Dendritic cell treated with granulocyte-macrophage colony-stimulating factor and Interleukin-4, amounts not matched to agents 40 ng/mL and 50 ng/mL, for 4 days (primary cell): ENCODE results near the gene PIGQ.
"Not testable (repeated sequence)": the region's sequence is repeated elsewhere in the genome, so short reads cannot be mapped to it uniquely, and the experiment has no call there.

Experiments used
- H3K27ac Mint-ChIP-seq: one replicate; pipeline ENCODE4 v1.8.0; 2022; ENCODE audit warnings: mild to moderate bottlenecking, mixed read lengths
- H3K27me3 Mint-ChIP-seq: one replicate; pipeline ENCODE4 v1.8.0; 2022; ENCODE audit warnings: mild to moderate bottlenecking, mixed read lengths
- H3K36me3 Mint-ChIP-seq: one replicate; pipeline ENCODE4 v1.8.0; 2022; ENCODE audit warnings: low read depth, mixed read lengths
- H3K4me1 Mint-ChIP-seq: one replicate; pipeline ENCODE4 v1.8.0; 2022; ENCODE audit warnings: low read depth, mixed read lengths
- H3K4me3 Mint-ChIP-seq: one replicate; pipeline ENCODE4 v1.8.0; 2022; ENCODE audit warnings: mild to moderate bottlenecking, moderate library complexity, mixed read lengths
- H3K9me3 Mint-ChIP-seq: one replicate; pipeline ENCODE4 v1.8.0; 2022; ENCODE audit warnings: mixed read lengths
- intact Hi-C: fragments of 100-400 bp; cut with micrococcal nuclease; formaldehyde crosslinking; loops from one replicate; pipeline ENCODE4 v1.15.0; 2022

PIGQ gene

DNA sequence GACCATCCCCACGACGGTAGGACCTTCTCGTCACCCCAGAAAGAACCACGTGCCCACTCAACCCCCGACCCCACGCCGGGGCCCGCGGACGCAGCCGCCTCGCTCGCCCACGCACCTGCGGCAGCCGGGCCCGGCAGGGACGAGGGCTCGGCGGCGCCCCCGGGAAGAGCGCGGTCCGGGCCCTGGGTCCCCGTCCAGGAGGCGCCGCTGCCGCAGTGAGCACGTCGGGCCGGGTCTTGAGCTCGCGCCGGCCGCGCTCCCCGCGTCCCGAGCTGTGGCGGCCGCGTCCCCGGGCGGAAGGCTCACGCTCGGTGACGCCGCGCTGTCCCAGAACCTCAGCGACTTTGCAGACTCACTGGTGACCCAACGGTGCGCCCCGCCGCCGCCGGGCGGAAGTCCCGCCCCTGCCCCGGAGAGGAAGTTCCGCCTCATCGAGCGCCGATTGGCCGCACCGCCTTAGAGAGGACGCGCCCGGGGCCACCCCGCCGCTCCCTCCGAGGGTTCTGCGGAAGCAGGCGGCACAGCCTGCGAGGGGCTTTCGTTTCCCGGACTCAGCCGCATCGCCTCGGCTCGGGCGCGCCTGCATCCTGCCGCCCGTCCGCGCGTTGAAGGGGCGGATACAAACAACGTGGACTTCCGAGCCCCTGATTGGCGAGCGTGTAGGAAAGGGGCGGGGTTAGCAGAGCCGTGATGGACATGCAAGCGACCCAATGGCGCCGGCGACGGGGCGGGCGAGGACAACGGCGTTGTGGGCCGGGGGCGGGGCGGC lies 19.3 kb downstream of the PIGQ start:
- Mint-ChIP-seq H3K9me3 (no peaks in the 10 kb centered on the region), H3K36me3 (peaks cover 28% of the 10 kb centered on the region), H3K4me1 (peaks cover 53% of the 10 kb centered on the region), H3K27me3 (peaks cover 17% of the 10 kb centered on the region), H3K4me3 (peak overlapping the region; percentile 93), H3K27ac (peak overlapping the region; percentile 99)
- intact Hi-C loops: loop anchor here (1.0 kb wide), 2 partner anchors 47 to 60 kb away; partner anchors contain the start of genes METTL26 and WDR90

DNA sequence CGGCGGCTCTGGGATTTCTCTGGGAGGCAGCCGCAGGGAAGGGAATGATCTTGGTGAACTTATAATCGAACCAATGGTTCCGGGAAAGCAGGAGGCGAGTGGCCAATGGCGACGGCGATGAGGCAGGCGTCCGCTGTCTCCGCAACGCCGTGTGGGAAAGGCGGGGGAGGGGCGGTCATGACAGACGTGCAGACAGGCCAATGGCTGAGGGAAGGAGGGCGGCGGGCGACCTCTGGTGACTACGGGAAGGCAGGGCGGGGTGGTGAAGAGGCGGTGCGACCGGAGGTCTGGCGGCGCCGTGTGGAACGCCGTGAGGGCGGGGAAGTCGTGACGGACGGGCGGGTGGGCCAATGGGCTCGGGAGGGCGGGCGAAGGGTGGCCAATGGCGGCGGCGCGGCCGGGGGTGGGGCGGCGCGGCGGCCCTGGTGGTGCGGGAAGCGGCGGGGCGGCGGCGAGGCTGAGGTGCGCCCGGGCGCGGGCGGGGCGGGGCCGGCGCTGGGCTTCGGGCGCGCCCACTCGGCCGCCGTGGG lies 20.0 kb downstream of the PIGQ start, which contains the start of gene RAB40C:
RAB40C (plus strand) TSS at position 409 of the 530 bp plus-strand sequence. CDS start 226 bp downstream, outside the sequence.
- intact Hi-C loops: loop anchor here (1.0 kb wide), 2 partner anchors 47 to 60 kb away; partner anchors contain the start of genes METTL26 and WDR90
- Mint-ChIP-seq H3K27me3 (peaks cover 16% of the 10 kb centered on the region), H3K4me1 (peaks cover 60% of the 10 kb centered on the region), H3K4me3 (peak within 1 kb of the TSS; percentile 93), H3K27ac (peak within 1 kb of the TSS; percentile 99), H3K36me3 (peaks cover 32% of the 10 kb centered on the region), H3K9me3 (no peaks in the 10 kb centered on the region)

DNA sequence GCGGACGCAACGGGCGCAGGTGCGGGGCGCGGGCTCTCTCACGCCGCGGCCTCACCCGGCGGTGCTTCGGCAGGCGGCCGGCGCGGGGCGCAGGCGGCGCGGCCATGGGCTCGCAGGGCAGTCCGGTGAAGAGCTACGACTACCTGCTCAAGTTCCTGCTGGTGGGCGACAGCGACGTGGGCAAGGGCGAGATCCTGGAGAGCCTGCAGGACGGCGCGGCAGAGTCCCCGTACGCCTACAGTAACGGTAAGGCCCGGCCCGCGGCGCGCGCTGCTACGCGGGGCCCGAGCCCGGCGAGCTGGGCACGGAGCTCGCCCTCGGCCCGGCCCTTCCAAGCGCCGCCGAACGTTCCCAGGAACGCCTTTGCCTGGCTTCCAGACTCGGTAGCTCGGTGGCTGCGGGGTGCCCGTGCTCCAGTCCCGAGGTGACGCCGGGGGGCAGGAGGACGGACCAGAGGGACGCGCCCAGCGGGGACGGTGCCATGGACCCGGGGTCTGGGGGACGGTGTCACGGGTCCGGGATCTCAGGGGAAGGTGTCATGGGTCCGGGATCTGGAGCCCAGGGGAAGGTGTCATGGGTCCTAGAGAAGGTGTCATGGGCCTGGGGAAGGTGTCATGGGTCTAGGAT lies 20.5 kb downstream of the PIGQ start:
- H3K9me3 Mint-ChIP-seq: no peaks in the 10 kb centered on the region
- intact Hi-C loops: no loop called here
- peak overlapping the region; percentile 99 for H3K27ac Mint-ChIP-seq
- peaks cover 14% of the 10 kb centered on the region for H3K27me3 Mint-ChIP-seq
- peaks cover 36% of the 10 kb centered on the region for H3K36me3 Mint-ChIP-seq
- peak overlapping the region; percentile 73 for H3K4me3 Mint-ChIP-seq
- H3K4me1 Mint-ChIP-seq: peaks cover 65% of the 10 kb centered on the region

DNA sequence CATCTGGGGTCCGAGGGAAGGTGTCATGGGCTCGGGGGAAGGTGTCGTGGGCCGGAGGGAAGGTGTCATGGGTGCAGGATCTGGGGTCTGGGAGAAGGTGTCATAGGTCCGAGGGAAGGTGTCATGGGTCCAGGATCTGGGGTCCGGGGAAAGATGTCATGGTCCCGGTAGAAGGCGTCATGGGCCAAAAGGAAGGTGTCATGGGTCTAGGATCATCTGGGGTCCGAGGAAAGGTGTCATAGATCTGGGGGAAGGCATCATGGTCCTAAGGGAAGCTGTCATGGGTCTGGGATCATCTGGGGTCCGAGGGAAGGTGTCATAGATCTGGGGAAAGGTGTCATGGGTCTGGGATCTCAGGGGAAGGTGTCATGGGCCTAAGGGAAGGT lies 21.0 kb downstream of the PIGQ start:
- H3K4me1 Mint-ChIP-seq: peaks cover 69% of the 10 kb centered on the region
- peak overlapping the region; percentile 73 for H3K4me3 Mint-ChIP-seq
- peaks cover 9% of the 10 kb centered on the region for H3K27me3 Mint-ChIP-seq
- H3K36me3 Mint-ChIP-seq: peaks cover 40% of the 10 kb centered on the region
- H3K9me3 Mint-ChIP-seq: no peaks in the 10 kb centered on the region
- intact Hi-C loops: no loop called here
- H3K27ac Mint-ChIP-seq: peak overlapping the region; percentile 99

DNA sequence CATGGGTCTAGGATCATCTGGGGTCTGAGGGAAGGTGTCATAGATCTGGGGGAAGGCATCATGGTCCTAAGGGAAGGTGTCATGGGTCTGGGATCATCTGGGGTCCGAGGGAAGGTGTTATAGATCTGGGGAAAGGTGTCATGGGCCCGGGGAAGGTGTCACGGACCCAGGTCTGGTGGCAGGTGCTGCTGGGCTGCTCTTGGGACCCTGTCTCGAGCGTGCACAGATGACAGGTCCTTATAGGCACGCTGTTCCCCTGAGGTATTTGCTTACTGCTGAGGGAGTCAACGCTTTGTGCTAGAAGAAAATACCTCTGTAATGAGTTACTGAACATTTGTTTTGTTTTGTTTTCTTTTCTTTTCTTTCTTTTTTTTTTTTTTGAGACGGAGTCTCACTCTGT lies 21.5 kb downstream of the PIGQ start:
- H3K9me3 Mint-ChIP-seq: no peaks in the 10 kb centered on the region
- peaks cover 5% of the 10 kb centered on the region for H3K27me3 Mint-ChIP-seq
- peak overlapping the region; percentile 73 for H3K4me3 Mint-ChIP-seq
- H3K27ac Mint-ChIP-seq: peak overlapping the region; percentile 99
- intact Hi-C loops: no loop called here
- H3K36me3 Mint-ChIP-seq: peaks cover 45% of the 10 kb centered on the region
- peaks cover 73% of the 10 kb centered on the region for H3K4me1 Mint-ChIP-seq

DNA sequence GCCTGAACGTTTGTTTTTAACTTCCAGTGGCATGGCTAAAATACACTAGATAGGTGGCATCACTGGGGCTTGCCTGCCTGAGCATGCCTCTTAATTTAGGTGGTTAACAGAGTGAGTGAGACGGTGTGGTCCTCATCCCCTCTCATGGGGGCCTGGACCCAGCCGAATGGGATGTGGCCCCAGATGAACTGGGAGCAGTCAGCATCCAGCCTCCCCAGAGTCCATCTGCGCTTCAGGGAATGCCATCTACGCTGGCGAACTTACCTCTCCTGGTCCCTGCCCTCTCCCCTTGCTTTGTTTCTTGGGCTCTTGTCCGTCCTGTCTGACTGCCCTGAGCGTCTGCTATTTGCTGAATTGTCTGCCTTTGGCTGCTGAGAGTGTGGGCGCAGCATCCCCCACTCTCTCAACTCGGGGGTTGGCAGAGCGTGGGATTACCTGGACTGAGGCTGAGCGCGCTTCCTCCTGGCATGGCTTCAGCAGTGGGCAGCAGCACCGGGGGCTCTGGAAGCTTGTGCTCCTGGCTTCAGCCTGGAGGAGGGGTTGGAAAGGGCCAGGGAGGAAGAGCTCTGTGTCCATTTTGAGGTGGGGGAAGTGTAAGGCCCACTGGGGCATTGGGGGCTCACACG lies 22.2 kb downstream of the PIGQ start:
- intact Hi-C loops: no loop called here
- Mint-ChIP-seq H3K27ac (peak overlapping the region; percentile 68), H3K27me3 (peaks cover under 1% of the 10 kb centered on the region), H3K4me3 (no peak overlapping the region), H3K9me3 (no peaks in the 10 kb centered on the region), H3K36me3 (peaks cover 52% of the 10 kb centered on the region), H3K4me1 (peaks cover 81% of the 10 kb centered on the region)

DNA sequence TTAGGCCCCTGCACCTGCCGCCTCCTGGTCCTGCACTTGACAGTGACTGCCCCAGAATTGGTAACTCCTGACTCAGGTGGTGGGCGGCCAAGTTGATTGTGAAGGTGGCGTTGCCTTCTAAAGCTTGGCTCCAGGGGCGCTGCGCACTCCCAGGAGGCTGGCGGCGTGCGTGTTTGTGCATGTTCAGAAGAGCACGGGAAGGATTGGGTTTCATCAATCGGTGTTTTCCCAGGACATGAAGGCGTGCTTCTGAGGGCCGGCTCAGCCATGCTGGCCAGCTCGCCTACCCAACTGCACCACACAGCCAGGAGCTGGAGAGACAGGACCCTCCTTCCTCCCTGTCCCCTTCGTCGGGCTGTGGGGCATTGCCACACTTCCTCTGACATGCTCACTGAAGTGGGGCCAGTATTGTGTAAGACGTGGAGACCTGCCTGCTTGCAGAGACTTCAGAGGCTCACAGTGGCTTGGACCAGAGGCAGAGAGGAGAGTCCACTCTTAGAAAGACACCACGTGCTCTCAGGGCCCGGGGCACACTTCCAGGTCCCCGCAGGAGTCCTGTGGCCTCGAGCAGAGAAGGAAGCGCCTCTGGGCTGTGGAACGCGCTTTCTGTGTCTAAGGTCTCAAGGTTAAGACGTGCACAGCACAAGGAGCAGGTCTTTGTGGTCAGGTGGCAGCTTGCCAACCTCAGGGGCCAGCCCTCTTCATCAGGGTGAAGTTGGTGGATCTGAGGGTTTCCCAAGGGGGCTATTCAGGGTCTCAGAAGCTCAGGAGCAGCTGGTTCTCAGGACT lies 22.9 kb downstream of the PIGQ start:
- Mint-ChIP-seq H3K9me3 (no peaks in the 10 kb centered on the region), H3K4me1 (peaks cover 76% of the 10 kb centered on the region), H3K4me3 (no peak overlapping the region), H3K36me3 (peaks cover 56% of the 10 kb centered on the region), H3K27me3 (no peaks in the 10 kb centered on the region), H3K27ac (peak overlapping the region; percentile 68)
- intact Hi-C loops: no loop called here

DNA sequence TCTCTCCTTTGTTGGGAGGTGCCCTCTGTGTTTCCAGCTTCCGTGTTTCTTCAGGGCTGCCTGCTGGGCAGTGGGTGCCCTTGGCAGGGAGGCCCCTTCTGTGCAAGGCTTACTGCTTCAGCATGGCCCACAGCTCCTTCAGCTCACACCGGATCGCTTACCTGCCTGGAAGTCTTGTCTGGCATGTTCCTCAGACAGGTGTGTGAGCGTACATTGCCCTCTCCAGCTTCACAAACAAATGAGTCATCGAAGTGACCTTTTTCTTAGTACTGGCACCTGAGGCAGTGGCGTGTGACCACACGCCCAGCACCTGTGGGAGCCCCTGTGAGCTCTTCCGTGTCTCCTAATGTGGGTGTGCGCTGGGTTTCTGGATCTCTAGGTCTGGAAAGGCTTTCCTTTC lies 23.6 kb downstream of the PIGQ start:
- intact Hi-C loops: no loop called here
- Mint-ChIP-seq H3K27me3 (no peaks in the 10 kb centered on the region), H3K4me3 (no peak overlapping the region), H3K4me1 (peaks cover 69% of the 10 kb centered on the region), H3K36me3 (peaks cover 56% of the 10 kb centered on the region), H3K9me3 (no peaks in the 10 kb centered on the region), H3K27ac (peak overlapping the region; percentile 68)

DNA sequence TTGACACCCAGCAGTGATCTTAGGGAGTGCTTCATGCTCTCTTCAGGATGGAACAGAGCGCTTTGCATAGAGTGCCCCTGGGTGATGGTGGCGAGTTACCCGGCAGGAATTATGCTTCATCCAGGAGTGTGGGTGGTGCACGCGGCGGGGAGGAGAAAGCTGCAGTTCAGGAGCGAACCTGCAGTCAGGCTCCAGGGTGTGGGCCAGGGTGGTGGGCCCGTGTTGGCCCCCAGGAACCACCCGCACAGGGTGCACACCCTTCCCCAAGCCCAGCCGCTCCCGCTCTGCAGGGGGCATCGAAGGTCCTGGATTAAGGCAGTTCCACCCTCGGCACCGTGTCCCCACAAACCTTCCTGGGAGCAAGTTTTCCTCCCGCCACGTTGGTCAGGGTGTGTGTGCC lies 24.0 kb downstream of the PIGQ start:
- Mint-ChIP-seq H3K27me3 (no peaks in the 10 kb centered on the region), H3K27ac (peak overlapping the region; percentile 68), H3K36me3 (peaks cover 56% of the 10 kb centered on the region), H3K4me3 (no peak overlapping the region), H3K4me1 (peaks cover 66% of the 10 kb centered on the region), H3K9me3 (no peaks in the 10 kb centered on the region)
- intact Hi-C loops: no loop called here

DNA sequence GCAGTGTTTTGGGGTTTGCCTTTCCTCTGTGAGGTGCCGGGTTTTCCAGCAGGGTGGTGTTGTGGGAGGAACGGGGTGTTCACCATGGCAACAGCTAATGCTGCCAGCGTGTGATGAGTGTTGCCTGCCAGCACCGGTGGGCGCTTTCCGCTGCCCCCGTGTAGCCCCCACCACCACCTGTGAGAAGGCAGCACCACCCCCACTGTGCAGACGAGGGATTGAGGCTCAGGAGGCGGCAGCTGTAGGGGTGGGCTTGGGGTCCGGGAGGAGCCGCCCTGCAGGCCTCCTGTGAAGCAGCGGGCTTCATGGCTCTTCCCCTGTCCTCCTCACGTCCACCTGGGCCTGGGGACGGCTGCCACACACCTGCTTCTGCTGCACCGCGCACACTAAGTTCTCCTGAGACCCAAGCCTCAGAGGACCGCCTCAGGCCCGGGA lies 25.3 kb downstream of the PIGQ start:
- H3K27me3 Mint-ChIP-seq: no peaks in the 10 kb centered on the region
- peaks cover 66% of the 10 kb centered on the region for H3K4me1 Mint-ChIP-seq
- no peak overlapping the region for H3K4me3 Mint-ChIP-seq

DNA sequence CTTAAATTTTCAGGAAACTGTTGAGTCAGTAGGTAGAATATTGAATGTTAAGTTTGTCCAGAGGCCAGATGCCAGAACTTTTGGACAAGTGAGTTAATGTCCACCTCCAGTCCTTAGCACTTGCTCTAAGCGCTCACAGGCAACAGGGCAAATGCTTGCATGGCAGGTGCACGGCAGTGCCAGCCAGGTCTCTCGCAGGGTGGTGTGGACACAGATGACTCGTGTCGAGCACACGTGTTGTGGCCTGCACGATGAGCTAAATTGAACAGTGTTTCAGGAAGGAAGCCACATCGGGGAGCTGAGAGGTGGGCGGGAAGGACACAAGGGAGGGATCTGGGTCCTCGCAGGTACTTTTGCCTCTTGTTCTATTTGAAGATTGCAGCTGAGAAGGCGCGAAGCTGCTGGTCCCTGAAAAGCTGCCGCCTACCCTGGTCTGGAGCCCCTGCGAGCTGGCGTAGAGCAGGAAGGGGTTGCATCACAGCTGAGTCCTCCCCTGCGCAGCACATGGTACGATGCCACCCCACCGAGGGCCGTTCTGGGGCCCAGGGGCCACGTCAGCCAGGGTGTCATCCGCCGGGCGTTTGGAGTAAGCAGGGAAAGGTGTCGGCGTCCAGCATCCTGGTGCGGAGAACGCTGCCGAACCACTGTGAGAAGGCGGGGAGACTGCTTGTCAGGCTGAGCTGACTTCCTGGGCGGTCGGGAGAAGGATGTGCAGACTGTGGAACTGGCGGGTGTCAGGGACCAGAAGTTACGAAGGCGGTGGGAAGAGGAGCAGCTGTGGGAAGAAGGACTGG lies 26.4 kb downstream of the PIGQ start:
- Mint-ChIP-seq H3K27ac (peak overlapping the region; percentile 72), H3K4me3 (no peak overlapping the region), H3K4me1 (peaks cover 58% of the 10 kb centered on the region), H3K36me3 (peaks cover 58% of the 10 kb centered on the region), H3K9me3 (no peaks in the 10 kb centered on the region), H3K27me3 (no peaks in the 10 kb centered on the region)
- intact Hi-C loops: no loop called here

More for the DNA sequence above, 25.3 kb downstream of the PIGQ start:
- Mint-ChIP-seq H3K36me3 (peaks cover 57% of the 10 kb centered on the region), H3K9me3 (no peaks in the 10 kb centered on the region), H3K27ac (no peak overlapping the region)
- intact Hi-C loops: no loop called here

DNA sequence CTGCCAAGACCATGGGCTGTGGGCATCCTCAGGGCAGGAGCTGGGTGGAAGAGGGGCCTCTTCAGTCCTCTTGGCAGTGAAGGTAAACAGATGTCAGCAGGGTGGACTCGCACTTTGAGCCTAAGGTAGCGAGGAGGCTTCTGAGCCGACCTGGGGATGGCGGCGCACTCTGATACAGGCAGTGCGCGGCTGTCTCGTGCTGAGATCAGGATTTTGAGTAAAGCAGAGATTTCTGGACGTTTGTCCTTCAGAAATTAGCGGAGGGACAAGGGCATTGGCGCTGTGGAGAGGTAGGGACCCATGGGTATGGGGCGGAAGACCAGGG lies 26.9 kb downstream of the PIGQ start:
- H3K27me3 Mint-ChIP-seq: no peaks in the 10 kb centered on the region
- no peak overlapping the region for H3K4me3 Mint-ChIP-seq
- intact Hi-C loops: no loop called here
- H3K4me1 Mint-ChIP-seq: peaks cover 53% of the 10 kb centered on the region
- H3K36me3 Mint-ChIP-seq: peaks cover 58% of the 10 kb centered on the region
- H3K27ac Mint-ChIP-seq: peak overlapping the region; percentile 72
- H3K9me3 Mint-ChIP-seq: no peaks in the 10 kb centered on the region

DNA sequence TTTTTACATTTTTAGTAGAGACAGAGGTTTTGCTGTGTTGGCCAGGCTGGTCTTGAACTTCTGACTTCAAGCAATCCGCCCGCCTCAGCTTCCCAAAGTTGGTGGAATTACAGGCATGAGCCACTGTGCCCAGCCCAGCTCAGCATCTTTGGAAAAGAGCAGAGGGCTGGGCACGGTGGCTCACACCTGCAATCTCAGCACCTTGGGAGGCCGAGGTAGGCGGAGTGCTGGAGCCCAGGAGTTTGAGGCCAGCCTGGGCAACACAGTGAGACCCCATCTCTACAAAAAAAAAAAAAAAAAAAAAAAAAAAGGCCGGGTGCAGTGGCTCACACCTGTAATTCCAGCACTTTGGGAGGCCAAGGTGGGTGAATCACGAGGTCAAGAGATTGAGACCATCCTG lies 27.9 kb downstream of the PIGQ start:
- intact Hi-C loops, H3K27ac Mint-ChIP-seq, H3K9me3 Mint-ChIP-seq, H3K27me3 Mint-ChIP-seq, H3K4me3 Mint-ChIP-seq: not testable (repeated sequence)
- peaks cover 43% of the 10 kb centered on the region for H3K4me1 Mint-ChIP-seq
- H3K36me3 Mint-ChIP-seq: peaks cover 58% of the 10 kb centered on the region
